Measurements from ENCODE around the gene PRRX2.

PRRX2 gene

DNA sequence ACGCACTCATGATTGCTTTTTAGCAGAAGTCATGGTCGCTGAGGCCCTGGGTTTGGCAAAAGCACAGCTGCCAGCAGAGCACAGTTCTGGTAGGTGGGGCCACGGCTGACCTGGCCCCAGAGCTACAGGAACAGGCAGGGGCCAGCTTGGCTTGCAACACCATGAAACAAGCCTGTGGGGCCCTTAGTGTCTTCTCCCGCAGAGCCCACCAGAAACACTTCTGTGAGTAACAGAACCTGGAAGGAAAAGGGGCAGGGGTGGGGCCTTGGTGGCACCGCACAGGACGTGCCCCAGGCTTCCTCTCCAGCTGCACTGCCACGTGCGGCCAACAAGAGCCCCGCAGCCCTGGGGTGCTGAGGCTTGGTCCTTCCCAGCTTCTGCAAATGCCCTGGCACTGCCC lies 28.3 kb upstream of the PRRX2 start:
- DNase-seq (ENCODE audit: low read depth), result no peak
- no peak overlapping the region for H3K4me3 ChIP-seq (ENCODE audit: low read depth, low read length)
- TF ChIP-seq, protein P1, sequence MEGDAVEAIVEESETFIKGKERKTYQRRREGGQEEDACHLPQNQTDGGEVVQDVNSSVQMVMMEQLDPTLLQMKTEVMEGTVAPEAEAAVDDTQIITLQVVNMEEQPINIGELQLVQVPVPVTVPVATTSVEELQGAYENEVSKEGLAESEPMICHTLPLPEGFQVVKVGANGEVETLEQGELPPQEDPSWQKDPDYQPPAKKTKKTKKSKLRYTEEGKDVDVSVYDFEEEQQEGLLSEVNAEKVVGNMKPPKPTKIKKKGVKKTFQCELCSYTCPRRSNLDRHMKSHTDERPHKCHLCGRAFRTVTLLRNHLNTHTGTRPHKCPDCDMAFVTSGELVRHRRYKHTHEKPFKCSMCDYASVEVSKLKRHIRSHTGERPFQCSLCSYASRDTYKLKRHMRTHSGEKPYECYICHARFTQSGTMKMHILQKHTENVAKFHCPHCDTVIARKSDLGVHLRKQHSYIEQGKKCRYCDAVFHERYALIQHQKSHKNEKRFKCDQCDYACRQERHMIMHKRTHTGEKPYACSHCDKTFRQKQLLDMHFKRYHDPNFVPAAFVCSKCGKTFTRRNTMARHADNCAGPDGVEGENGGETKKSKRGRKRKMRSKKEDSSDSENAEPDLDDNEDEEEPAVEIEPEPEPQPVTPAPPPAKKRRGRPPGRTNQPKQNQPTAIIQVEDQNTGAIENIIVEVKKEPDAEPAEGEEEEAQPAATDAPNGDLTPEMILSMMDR (IDR thresholded peaks at IDR 0.05; ENCODE audit: low read depth, low read length, missing control alignments), result no peak

DNA sequence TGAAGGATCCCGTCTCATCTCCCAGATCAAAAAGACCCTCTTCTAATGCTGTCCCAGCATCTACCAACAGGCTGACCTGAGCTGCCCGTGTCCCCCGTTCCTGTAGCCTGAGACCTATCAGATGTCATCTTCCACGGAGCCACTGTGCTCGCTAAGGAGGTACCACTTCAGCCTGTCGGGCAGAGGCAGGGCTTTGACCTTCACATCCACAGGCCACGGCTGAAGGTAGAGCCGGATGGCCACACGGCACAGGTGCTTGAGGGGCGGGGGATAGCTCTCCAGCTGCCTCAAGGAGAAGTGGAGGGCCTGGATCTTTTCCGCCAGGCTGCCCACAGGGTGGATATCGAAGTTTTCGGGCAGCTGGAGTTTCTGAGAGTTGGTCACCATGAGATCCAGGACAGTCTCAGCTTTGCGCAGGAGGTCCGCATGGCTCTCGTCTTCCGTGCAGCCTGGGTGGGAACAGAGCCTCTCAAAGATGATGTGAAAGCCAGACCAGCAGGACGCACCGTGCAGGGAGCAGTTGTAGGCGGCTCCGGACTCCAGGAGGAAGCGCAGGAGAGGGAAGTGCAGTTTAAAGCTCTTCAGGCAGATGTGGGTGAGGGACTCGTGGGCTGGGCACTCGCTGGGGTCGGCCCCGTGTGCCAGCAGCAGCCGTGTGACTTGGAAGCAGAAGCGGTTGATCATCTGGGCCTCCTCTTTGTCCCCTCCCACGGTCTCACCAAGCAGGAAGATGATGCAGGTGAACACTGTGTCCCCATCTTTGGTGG lies 27.6 kb upstream of the PRRX2 start:
- TF ChIP-seq, protein P1 (IDR thresholded peaks at IDR 0.05; ENCODE audit: low read depth, low read length, missing control alignments), result no peak
- no peak for DNase-seq (ENCODE audit: low read depth)
- H3K4me3 ChIP-seq (ENCODE audit: low read depth, low read length), result no peak overlapping the region

DNA sequence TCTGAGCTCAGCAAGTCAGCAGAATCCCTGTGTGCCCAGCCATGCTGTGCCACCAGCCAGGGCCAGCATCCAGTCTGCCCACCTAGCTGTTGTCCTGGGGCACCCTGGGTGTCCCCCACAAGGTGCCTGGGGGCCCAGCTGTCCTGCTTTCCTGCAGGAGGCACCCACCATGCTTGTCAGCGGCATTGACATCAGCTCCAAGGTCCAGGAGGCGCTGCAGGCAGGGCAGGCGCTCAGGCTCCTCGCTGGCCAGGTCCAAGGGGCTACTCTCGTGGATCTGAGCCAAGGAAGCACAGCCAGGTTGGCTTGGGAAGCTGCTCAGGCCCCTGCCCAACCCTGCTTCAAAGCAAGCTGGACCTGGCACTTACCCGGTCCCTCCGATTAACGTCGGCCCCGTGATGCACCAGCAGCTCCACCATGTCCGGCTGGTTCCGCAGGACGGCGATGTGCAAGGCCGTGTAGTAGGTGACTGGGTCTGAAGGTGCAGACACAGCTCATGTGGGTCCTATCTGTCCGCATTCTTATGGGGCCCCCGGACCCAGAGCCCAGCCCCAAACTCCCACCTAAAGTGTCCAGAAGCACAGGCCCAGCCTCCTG lies 26.3 kb upstream of the PRRX2 start:
- TF ChIP-seq, protein P1 (IDR thresholded peaks at IDR 0.05; ENCODE audit: low read depth, low read length, missing control alignments), result no peak
- no peak for DNase-seq (ENCODE audit: low read depth)
- no peak overlapping the region for H3K4me3 ChIP-seq (ENCODE audit: low read depth, low read length)

DNA sequence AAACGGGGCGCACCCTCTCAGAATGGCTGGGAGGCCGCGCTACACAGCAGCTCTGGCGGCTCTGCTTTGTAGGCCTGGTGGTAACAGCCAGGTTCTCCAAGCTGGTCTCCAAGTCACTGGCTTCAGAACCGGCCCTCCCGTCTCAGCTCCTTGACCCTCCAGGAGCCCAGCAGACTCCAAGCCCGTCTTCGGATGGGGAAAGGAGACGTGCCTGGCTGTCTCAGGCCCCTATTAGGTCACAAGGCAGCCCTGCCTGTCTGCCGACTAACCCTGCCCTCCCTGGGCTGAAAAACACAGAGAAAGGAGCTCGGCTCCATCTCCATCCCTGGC lies 25.7 kb upstream of the PRRX2 start:
- TF ChIP-seq, protein P1 (IDR thresholded peaks at IDR 0.05; ENCODE audit: low read depth, low read length, missing control alignments), result no peak
- no peak overlapping the region for H3K4me3 ChIP-seq (ENCODE audit: low read depth, low read length)
- no peak for DNase-seq (ENCODE audit: low read depth)

DNA sequence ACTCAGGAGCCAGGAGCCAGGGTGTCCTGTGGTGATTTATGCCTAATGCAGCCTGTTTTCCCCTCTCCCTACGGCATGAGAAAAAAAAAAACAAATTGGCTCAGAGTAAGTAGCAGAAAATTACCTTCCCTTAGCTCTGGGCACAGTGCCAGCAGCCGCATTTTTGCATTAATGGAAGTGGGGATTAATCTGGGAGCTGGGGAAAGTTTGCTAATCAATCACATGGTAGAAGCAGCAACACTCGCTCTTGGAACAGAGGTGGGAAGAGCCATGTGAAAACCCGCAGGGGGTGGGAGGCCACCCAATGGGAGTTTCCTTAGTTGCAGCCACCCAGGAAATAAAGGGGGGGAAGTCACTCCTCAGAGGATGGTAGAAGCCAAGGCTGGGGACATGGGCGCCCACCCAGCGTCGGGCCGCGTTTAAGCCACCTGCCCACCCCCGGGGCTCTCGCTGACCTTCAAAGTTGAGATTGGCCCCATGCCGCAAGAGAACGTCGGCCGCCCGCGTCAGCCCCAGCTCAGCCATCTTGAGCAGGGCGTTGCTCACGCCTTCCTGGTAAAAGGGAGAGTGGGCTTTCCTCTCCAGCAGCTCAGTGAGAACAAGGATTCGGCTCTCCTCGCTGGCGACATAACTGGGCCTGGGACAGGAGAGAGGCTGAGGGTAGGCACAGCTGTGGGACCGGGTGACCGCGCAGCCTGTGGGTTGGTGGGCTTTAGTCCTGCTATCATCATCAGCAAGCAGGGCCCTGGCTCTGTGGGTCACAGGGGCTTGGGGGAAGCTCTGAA lies 25.2 kb upstream of the PRRX2 start:
- H3K4me3 ChIP-seq (ENCODE audit: low read depth, low read length), result no peak overlapping the region; the same call in none of the 2 replicates
- TF ChIP-seq, protein P1 (IDR thresholded peaks at IDR 0.05; ENCODE audit: low read depth, low read length, missing control alignments), result no peak
- DNase-seq (ENCODE audit: low read depth), result no peak

DNA sequence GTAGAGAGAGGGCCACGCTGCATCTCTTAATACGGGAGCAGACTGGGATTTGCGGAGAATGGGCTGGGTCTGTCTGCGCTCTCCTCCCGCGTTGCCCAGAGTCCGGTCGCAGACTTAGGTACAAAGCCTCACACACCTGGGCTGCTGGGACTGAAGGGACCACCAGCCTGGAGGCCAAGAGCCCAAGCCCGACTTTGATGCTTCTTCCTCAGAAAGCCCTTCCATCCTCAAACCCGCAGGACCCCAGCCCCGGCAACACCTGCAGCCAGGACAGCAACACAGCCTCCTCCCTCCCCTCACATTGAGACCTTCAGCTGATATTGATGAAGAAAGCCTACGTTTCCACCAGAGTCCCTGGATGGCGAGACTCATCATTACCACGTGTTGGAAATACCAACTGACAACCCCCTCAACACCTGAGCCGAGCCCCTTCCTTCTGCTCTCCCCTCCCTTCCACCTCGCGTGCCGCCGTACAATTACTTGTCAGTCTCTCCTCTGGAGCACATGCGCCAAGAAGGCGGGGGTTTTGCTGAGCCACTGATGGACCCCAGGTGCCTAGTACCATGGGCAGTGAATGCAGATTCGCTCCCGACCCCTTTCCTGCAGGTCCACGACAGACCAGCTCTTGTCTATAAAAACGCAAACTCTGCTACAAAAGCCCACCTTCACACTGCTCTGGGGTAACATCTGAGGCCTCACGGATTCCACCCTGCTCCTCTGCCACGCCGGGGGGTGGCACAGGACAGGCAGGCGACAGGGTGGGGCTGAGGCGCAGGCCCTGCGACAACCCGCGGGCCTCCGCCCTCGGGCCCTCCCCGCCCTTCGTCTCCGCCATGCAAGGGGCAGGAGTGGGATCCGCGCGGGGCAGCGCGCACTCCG lies 24.3 kb upstream of the PRRX2 start:
- H3K4me3 ChIP-seq (ENCODE audit: low read depth, low read length), result peak overlapping the region; percentile 99
- DNase-seq (ENCODE audit: low read depth), result no peak
- TF ChIP-seq, protein P1 (IDR thresholded peaks at IDR 0.05; ENCODE audit: low read depth, low read length, missing control alignments), result no peak

All from GM12864 (cell line).